Ovary (tissue), 9 donors: ENCODE results near the gene CD81. TPM values are rescaled to one million over a fixed set of nuclear protein-coding genes. Genes with fewer than 3 reads are reported as not detected.
"Not testable (repeated sequence)": the region's sequence is repeated elsewhere in the genome, so short reads cannot be mapped to it uniquely, and the experiment has no call there.

ENCODE experiments used
- DNase-seq, 5 donors: peaks; one replicate each; pipeline ENCODE4 v3.0.0-alpha.2; 2019 to 2020
- H3K27ac ChIP-seq, 2 donors: fragments of 200-600 bp; one replicate each; pipeline versions ENCODE4 v1.5.1 to v1.8.0; 2019 to 2022
- H3K27me3 ChIP-seq: fragments of 200-600 bp; one replicate; pipeline ENCODE4 v1.8.0; 2022
- H3K36me3 ChIP-seq: fragments of 200-600 bp; sonication (generic); one replicate; pipeline ENCODE4 v1.5.1; 2019
- H3K4me1 ChIP-seq: one replicate; pipeline ENCODE4 v1.8.1; 2013; ENCODE audit warnings: mild to moderate bottlenecking, moderate library complexity; ENCODE audit not compliant: insufficient read depth
- H3K4me3 ChIP-seq: fragments of 200-600 bp; sonication (generic); one replicate; pipeline ENCODE4 v1.5.1; 2017
- H3K9me3 ChIP-seq, 2 donors: fragments of 200-600 bp in 1 of 2; sonication (generic) in 1 of 2; one replicate each; pipeline versions ENCODE4 v1.5.1 to v1.8.1; 2013 to 2019; ENCODE audit warnings: mild to moderate bottlenecking in 1 of 2, moderate library complexity in 1 of 2
- EP300 ChIP-seq: sonication (generic); formaldehyde crosslinking; IDR thresholded peaks from one replicate; pipeline ENCODE4 v1.6.1; 2017; ENCODE audit warnings: antibody characterized with exemption
- POLR2A ChIP-seq: fragments of 450-650 bp; IDR thresholded peaks from one replicate; pipeline ENCODE4 v1.6.1; 2017; ENCODE audit warnings: antibody characterized with exemption, mild to moderate bottlenecking, moderate library complexity
- WGBS, 3 donors: extraction: QIAGEN DNeasy Blood & Tissue Kit in 1 of 3; methylation state at CpG; one replicate each; pipeline versions ENCODE4 v1.1.5 to v1.1.7; 2013 to 2017; 5-methylcytosine and 5-hydroxymethylcytosine counted together
- intact Hi-C, 4 donors: fragments of 100-400 bp; cut with DNase I; formaldehyde crosslinking; loops; one replicate each; pipeline versions ENCODE4 v1.11.0 to v1.15.1; 2022 to 2023
- polyA plus RNA-seq, 2 donors: library from polyadenylated mRNA; stranded (reverse); fragments of 200-250 nt in 1 of 2; fragments of 350-450 nt in 1 of 2; fragmentation: Illumina TruSeq in 1 of 2; extraction: RNeasy Lipid Tissue Mini Kit (QIAGEN cat#74804) in 1 of 2; gene quantifications; one replicate each; pipeline ENCODE4 v1.2.3, GENCODE V29; 2013 to 2014
- total RNA-seq, 7 donors: library from RNA; depleted of rRNA in 2 of 7; stranded (reverse); fragments of >200 nt in 2 of 7; fragmentation: NEBNext Ultra II Directional in 3 of 7; extraction: Animal tissue kit (Norgen Biotek cat#: 25700) in 3 of 7; gene quantifications; one replicate each; pipeline versions ENCODE4 v1.1.0 to v1.2.4, GENCODE V29; 2016 to 2023
- TF ChIP-seq, protein P1 (sequence below), 3 donors: fragments of 450-650 bp in 2 of 3; fragments of 200-600 bp in 1 of 3; IDR thresholded peaks; one replicate each; pipeline versions ENCODE4 v1.5.1 to v1.8.0; 2016 to 2022; ENCODE audit warnings: antibody characterized with exemption in 3 of 3, mild to moderate bottlenecking in 1 of 3
- donor health status: DM: no; HTN: no; CAD: no; lungs with moderate emphysema.
- donor health status: DM: no; HTN: no; CAD: no.
- donor health status: Bipolar disorder and iron deficiency.
- donor health status: DM: yes; HTN: yes; CAD: no.
- donor health status: DM: no; HTN: no; CAD: no.
- donor health status: DM: yes; HTN: yes; CAD: no.

The CD81 gene
- total and polyA plus RNA-seq, 9 donors, result 206 to 723 (median 541) TPM

DNA sequence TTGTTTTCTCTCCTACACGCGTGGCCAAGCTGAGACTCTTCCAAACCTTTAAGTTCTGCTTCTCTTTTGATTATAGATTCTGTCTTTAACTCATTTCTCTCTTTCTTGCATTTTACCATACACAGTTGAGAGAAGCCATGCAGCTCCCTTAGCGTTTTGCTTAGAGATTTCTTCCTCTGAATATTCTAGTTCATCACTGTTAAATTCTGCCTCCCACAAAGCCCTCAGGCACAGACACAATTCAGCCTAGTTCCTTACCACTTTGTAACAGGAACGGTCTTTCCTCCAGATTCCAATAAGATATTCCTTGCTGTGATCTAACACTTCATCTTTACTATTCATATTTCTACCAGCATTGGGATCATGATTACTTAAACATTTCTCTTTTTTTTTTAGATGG is 24.7 kb upstream of the CD81 start:
- Histone ChIP-seq H3K27ac (no peak overlapping the region), H3K4me1 (no peaks in the 10 kb centered on the region), H3K9me3 (no peaks in the 10 kb centered on the region), H3K27me3 (no peaks in the 10 kb centered on the region), H3K4me3 (no peak overlapping the region), H3K36me3 (no peaks in the 10 kb centered on the region)
- intact Hi-C loops, result no loop called here
- TF ChIP-seq, protein P1, sequence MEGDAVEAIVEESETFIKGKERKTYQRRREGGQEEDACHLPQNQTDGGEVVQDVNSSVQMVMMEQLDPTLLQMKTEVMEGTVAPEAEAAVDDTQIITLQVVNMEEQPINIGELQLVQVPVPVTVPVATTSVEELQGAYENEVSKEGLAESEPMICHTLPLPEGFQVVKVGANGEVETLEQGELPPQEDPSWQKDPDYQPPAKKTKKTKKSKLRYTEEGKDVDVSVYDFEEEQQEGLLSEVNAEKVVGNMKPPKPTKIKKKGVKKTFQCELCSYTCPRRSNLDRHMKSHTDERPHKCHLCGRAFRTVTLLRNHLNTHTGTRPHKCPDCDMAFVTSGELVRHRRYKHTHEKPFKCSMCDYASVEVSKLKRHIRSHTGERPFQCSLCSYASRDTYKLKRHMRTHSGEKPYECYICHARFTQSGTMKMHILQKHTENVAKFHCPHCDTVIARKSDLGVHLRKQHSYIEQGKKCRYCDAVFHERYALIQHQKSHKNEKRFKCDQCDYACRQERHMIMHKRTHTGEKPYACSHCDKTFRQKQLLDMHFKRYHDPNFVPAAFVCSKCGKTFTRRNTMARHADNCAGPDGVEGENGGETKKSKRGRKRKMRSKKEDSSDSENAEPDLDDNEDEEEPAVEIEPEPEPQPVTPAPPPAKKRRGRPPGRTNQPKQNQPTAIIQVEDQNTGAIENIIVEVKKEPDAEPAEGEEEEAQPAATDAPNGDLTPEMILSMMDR (IDR thresholded peaks at IDR 0.05), result no peak
- TF ChIP-seq EP300, result no peak
- TF ChIP-seq POLR2A, result no peak
- DNase-seq, result no peak
- WGBS, 3 donors, result 71 to 82% (median 72%) methylated on average over 4 of the region's 4 CpGs

DNA sequence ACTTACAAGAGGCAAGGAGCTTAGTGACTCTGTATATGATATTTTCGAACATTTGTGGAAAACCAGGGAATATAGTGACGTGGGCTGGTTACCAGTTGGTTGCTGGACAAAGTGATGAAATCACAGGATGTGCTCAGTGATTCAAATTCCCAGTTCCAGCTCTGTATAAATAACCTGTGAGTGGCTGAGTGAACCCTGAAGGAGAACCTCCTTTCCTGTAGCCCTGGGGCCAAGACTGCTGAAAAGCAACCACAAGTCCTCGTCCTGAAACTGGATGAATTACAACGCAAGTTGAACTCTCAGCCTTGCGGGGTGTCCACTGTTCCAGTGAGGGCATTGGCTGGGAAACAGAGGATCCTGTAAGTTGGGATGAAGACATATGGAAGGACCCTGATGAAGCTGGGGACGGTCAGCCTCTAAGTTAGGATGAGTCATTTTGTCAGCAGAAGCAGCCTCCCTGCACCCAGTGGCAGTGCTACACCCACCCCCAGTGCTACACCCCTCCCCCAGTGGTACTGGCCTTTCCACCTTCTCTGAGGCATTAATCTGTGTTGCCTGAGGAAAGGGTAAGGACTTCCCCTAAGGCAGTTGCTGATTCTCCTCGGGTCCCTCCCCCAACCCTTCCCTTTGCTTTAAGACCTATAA is 22.0 kb upstream of the CD81 start:
- 77 to 80% (median 78%) methylated on average over 7 of the region's 7 CpGs for WGBS, 3 donors
- no peaks in the 10 kb centered on the region for H3K36me3 ChIP-seq
- no peaks in the 10 kb centered on the region for H3K27me3 ChIP-seq
- no peak overlapping the region for H3K4me3 ChIP-seq
- intact Hi-C loops, result no loop called here
- no peak for DNase-seq
- no peaks in the 10 kb centered on the region for H3K4me1 ChIP-seq
- TF ChIP-seq POLR2A (no peak), EP300 (no peak)
- TF ChIP-seq, protein P1 (IDR thresholded peaks at IDR 0.05), result no peak
- H3K9me3 ChIP-seq, result no peaks in the 10 kb centered on the region
- no peak overlapping the region for H3K27ac ChIP-seq

DNA sequence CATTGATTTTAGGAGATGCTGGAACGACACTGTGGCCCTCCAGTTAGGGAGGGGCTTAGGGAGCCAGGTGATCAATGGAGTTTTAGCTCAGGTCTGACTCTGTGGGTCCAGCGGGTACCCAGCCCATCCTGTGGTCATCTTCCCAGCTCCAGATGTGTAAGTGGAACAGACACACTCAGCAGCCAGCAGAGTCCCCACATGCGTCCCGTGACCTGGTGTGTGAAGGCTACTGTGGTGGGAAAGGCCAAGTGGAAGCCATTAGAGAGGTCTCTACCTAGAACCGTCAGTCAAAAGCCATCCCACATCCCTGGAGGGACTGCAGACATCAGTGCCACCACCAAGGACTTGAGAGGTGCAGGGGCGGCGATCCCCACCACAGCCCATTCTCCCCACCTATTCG is 19.9 kb upstream of the CD81 start:
- Histone ChIP-seq H3K36me3 (no peaks in the 10 kb centered on the region), H3K4me1 (no peaks in the 10 kb centered on the region), H3K27me3 (no peaks in the 10 kb centered on the region), H3K27ac (no peak overlapping the region), H3K4me3 (no peak overlapping the region), H3K9me3 (no peaks in the 10 kb centered on the region)
- 65 to 72% (median 67%) methylated on average over 8 of the region's 8 CpGs for WGBS, 3 donors
- TF ChIP-seq EP300, result no peak
- no peak for DNase-seq
- intact Hi-C loops, result no loop called here

DNA sequence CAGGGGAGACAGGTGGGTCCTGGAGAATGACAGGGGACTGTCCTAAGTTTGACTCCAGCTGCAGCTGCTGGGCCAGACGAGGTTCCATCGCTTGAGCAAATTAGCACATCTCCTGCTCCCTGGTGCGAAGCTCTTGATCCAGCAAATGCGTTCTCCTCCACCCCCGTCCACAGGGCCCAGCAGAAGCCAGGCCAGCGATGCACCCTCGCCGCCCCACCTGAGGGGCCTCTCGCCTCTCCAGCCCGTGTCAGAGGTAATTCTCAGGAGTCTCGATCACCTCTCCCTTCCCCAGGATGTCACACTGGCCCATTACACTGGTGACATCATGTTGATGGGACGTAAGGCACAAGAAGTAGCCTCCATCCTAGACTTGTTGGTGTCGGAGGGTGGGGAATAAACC is 19.5 kb upstream of the CD81 start:
- DNase-seq, H3K27ac ChIP-seq, H3K27me3 ChIP-seq, H3K4me3 ChIP-seq, H3K9me3 ChIP-seq, intact Hi-C loops, H3K36me3 ChIP-seq, H3K4me1 ChIP-seq: not testable (repeated sequence)
- 90 to 94% (median 92%) methylated on average over 13 of the region's 13 CpGs for WGBS, 3 donors

DNA sequence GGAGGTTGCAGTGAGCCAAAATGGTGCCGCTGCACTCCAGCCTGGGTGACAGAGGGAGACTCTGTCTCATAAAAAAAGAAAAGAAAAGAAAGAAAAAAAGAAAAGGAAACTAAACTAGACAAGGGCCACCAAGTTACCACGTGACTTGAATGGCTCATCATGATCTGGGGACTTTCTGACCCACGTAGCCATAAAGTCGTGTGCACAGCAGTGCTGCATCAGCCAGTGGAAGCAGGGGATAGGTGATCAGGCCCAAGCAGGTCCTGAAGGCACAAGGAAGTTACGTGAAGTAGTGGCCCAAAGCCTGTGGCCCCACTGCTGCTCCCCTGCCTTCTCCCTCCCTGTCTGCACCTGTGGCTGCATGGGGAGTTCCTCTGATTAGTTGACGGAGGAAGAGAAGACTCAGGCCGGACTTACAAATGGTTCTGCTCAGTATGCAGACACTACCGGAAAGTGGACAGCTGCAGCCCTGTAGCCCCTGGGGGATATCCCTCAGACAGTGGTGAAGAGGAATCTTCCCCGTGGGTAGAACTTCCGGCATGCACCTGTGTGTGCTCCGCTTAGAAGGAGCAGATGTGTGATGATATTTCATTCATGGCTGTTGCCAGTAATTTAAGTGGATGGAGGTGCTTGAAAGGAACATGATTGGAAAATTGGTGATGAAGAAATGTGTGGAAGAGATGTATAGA is 18.2 kb upstream of the CD81 start:
- TF ChIP-seq POLR2A (no peak), EP300 (no peak)
- TF ChIP-seq, protein P1 (IDR thresholded peaks at IDR 0.05), result no peak
- 89 to 95% (median 94%) methylated on average over 11 of the region's 11 CpGs for WGBS, 3 donors
- intact Hi-C loops, result no loop called here
- Histone ChIP-seq H3K27me3 (no peaks in the 10 kb centered on the region), H3K4me3 (no peak overlapping the region), H3K36me3 (no peaks in the 10 kb centered on the region), H3K9me3 (no peaks in the 10 kb centered on the region), H3K27ac (no peak overlapping the region), H3K4me1 (no peaks in the 10 kb centered on the region)
- no peak for DNase-seq
